Tibial nerve (tissue), 3 donors: ENCODE measurements around the gene DISC1.

ENCODE experiments used
- CTCF ChIP-seq, 5 experiments: fragments of 200-600 bp in 3 of 5; fragments of 450-650 bp in 2 of 5; sonication (generic) in 3 of 5; IDR thresholded peaks; one replicate each; pipeline ENCODE4 v1.5.1; 2016 to 2019; ENCODE audit warnings: antibody characterized with exemption in 5 of 5, mild to moderate bottlenecking in 3 of 5, moderate library complexity in 2 of 5
- POLR2A ChIP-seq, 2 donors: fragments of 450-650 bp; IDR thresholded peaks; one replicate each; pipeline ENCODE4 v1.6.1; 2017; ENCODE audit warnings: antibody characterized with exemption in 2 of 2, mild to moderate bottlenecking in 2 of 2, moderate library complexity in 2 of 2

GRCh38 chr1:231814021-231814420 lies 187.4 kb downstream of the DISC1 start:
- TF ChIP-seq CTCF (IDR thresholded peaks at IDR 0.05), result no peak
- no peak for TF ChIP-seq POLR2A (IDR thresholded peaks at IDR 0.05)
